ENCODE data around the gene KSR2. TPM values are rescaled to one million over a fixed set of nuclear protein-coding genes. Genes with fewer than 3 reads are reported as not detected.

The KSR2 gene
- total RNA-seq, 4 donors from 2014 or later: 0.32 to 7.0 (median 0.60) TPM

GRCh38 chr12:117789195-117789912 is 179.4 kb downstream of the KSR2 start:
- Histone ChIP-seq H3K4me3 (no peak overlapping the region), H3K27ac (no peak overlapping the region), H3K9me3 (no peaks in the 10 kb centered on the region), H3K36me3 (no peaks in the 10 kb centered on the region), H3K27me3 (no peaks in the 10 kb centered on the region), H3K4me1 (no peaks in the 10 kb centered on the region)
- intact Hi-C loops (cut with DNase I; ENCODE audit: low total_unique reads): no loop called here
- no peak for TF ChIP-seq POLR2A (IDR thresholded peaks at IDR 0.05)
- TF ChIP-seq CTCF (IDR thresholded peaks at IDR 0.05): no peak
- TF ChIP-seq POLR2AphosphoS5 (IDR thresholded peaks at IDR 0.05): no peak
- TF ChIP-seq EP300 (IDR thresholded peaks at IDR 0.05; ENCODE audit: low read depth): no peak
- in situ Hi-C loops (cut with MboI; ENCODE audit: low pct_ligation_motif_present in 1 of 4, low pct_unique_long_range_greater_than_20kb in 1 of 4, low sequenced_read_pairs in 3 of 4): no loop called here
- WGBS, 2 donors (ENCODE audit: low coverage in 1 of 2): 28 to 52% methylated on average over 6 to 7 of the region's 7 CpGs
- no peak for DNase-seq

GRCh38 chr12:117778656-117779055 is 190.1 kb downstream of the KSR2 start:
- in situ Hi-C loops (cut with MboI; ENCODE audit: low pct_ligation_motif_present in 1 of 4, low pct_unique_long_range_greater_than_20kb in 1 of 4, low sequenced_read_pairs in 3 of 4): no loop called here
- H3K4me3 ChIP-seq: no peak overlapping the region
- no peaks in the 10 kb centered on the region for H3K9me3 ChIP-seq
- TF ChIP-seq POLR2A (IDR thresholded peaks at IDR 0.05) (no peak), POLR2AphosphoS5 (IDR thresholded peaks at IDR 0.05) (no peak), EP300 (IDR thresholded peaks at IDR 0.05; ENCODE audit: low read depth) (no peak), CTCF (IDR thresholded peaks at IDR 0.05) (no peak)
- H3K27me3 ChIP-seq: no peaks in the 10 kb centered on the region
- intact Hi-C loops (cut with DNase I; ENCODE audit: low total_unique reads): no loop called here
- no peak overlapping the region for H3K27ac ChIP-seq
- DNase-seq: no peak
- no peaks in the 10 kb centered on the region for H3K36me3 ChIP-seq
- no peaks in the 10 kb centered on the region for H3K4me1 ChIP-seq
- 64 to 67% methylated on average over 3 to 5 of the region's 5 CpGs for WGBS, 2 donors (ENCODE audit: low coverage in 1 of 2)

GRCh38 chr12:117774941-117775775 is 193.6 kb downstream of the KSR2 start:
- in situ Hi-C loops (cut with MboI; ENCODE audit: low pct_ligation_motif_present in 1 of 4, low pct_unique_long_range_greater_than_20kb in 1 of 4, low sequenced_read_pairs in 3 of 4) (no loop called here), intact Hi-C loops (cut with DNase I; ENCODE audit: low total_unique reads) (no loop called here)
- H3K27ac ChIP-seq: no peak overlapping the region
- TF ChIP-seq CTCF (IDR thresholded peaks at IDR 0.05): no peak
- no peak for TF ChIP-seq POLR2A (IDR thresholded peaks at IDR 0.05)
- no peak for TF ChIP-seq POLR2AphosphoS5 (IDR thresholded peaks at IDR 0.05)
- no peak for TF ChIP-seq EP300 (IDR thresholded peaks at IDR 0.05; ENCODE audit: low read depth)
- DNase-seq: no peak
- H3K9me3 ChIP-seq: no peaks in the 10 kb centered on the region
- H3K27me3 ChIP-seq: no peaks in the 10 kb centered on the region
- H3K4me3 ChIP-seq: no peak overlapping the region
- H3K36me3 ChIP-seq: no peaks in the 10 kb centered on the region
- no peaks in the 10 kb centered on the region for H3K4me1 ChIP-seq
- WGBS, 2 donors (ENCODE audit: low coverage in 1 of 2): 40 to 62% methylated on average over 2 to 5 of the region's 5 CpGs

GRCh38 chr12:117768860-117769259 is 199.9 kb downstream of the KSR2 start:
- H3K4me3 ChIP-seq: no peak overlapping the region
- no peaks in the 10 kb centered on the region for H3K36me3 ChIP-seq
- no peak for DNase-seq
- H3K27ac ChIP-seq: no peak overlapping the region
- no peaks in the 10 kb centered on the region for H3K4me1 ChIP-seq
- no peaks in the 10 kb centered on the region for H3K27me3 ChIP-seq
- in situ Hi-C loops (cut with MboI; ENCODE audit: low pct_ligation_motif_present in 1 of 4, low pct_unique_long_range_greater_than_20kb in 1 of 4, low sequenced_read_pairs in 3 of 4): no loop called here
- WGBS, 2 donors (ENCODE audit: low coverage in 1 of 2): 71 to 90% methylated on average over 2 to 3 of the region's 3 CpGs
- H3K9me3 ChIP-seq: no peaks in the 10 kb centered on the region
- intact Hi-C loops (cut with DNase I; ENCODE audit: low total_unique reads): no loop called here
- no peak for TF ChIP-seq POLR2A (IDR thresholded peaks at IDR 0.05)
- TF ChIP-seq POLR2AphosphoS5 (IDR thresholded peaks at IDR 0.05): no peak
- TF ChIP-seq CTCF (IDR thresholded peaks at IDR 0.05): no peak
- no peak for TF ChIP-seq EP300 (IDR thresholded peaks at IDR 0.05; ENCODE audit: low read depth)
